ENCODE data around the gene CARMIL3. TPM values are rescaled to one million over a fixed set of nuclear protein-coding genes. Genes with fewer than 3 reads are reported as not detected.

The CARMIL3 gene
- total RNA-seq, 1 experiment from 2014 or later = 0.05 TPM

DNA sequence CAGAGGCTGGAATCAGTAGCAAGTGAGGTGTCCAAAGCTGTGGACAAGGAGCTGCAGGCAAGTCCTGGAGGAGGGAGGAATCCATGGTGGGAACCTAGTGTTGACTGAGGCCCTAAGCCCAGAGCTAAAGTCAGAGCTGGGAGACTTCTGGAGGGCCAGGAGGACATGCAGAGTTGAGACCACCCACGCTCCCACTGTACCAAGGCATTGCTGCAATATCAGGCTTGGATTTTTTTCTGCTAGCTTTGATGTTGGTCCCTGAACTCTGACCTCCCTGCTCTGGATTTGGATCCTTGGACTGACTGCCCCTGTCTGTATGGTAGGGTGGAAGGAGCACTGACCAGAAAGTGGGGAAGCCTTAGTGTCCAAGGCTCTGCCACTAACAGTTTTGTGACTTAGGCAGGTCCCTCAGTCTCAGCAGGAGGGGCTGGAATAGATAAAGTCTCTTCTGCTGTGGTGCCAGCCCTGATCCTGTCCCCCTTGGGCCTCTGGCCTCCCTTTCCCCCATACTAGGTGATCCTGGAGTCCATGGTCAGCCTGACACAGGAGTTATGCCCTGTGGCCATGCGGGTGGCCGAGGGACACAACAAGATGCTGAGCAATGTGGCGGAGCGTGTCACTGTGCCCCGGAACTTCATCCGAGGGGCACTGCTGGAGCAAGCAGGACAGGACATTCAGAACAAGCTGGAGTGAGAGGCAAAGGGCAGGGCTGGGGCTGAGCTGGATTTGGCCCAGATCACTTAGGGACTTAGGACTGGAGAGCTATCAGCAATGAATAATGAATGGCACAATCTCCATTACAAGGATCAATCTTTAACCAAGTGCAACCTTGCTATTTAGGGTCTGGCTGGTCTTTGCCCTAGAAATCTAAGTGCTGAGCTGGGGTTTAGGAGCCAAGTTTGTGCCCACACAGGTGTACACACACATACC, 9.4 kb downstream of the CARMIL3 start:
- no peak for DNase-seq (ENCODE audit: low spot score)

DNA sequence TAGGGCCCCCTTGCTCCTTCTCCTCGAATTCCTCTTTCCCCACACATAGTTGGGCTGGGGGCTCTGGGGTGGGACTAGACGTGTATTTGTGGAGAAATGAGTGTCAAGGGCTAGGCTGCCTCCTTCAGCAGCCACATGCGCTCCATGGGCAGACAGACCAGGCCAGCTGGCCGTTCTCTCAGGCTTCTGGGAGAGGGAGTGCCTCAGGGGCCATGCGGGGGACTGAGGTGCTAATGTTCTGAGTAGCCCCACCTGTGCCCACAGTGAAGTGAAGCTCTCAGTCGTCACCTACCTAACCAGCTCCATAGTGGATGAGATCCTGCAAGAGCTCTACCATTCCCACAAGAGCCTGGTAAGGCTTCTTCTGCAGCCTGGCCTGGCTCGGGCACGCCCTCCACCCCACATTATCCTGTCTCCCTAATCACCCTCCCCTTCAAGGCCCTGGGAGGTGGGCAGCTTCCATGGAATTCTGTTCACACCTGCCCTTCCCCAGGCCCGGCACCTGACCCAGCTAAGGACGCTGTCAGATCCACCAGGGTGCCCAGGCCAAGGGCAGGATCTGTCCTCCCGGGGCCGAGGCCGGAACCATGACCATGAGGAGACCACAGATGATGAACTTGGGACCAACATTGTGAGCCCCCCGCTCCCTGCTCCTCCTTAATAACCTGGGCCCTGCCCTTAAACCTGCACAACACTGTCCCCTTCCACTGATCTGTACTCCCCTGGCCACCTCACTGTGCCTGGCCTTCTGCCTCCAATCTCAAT, 10.6 kb downstream of the CARMIL3 start:
- no peak for DNase-seq (ENCODE audit: low spot score)

- DNase-seq (ENCODE audit: low spot score) = no peak
Observed at GRCh38 chr14:24063263-24063836, 11.5 kb downstream of the CARMIL3 start.

DNA sequence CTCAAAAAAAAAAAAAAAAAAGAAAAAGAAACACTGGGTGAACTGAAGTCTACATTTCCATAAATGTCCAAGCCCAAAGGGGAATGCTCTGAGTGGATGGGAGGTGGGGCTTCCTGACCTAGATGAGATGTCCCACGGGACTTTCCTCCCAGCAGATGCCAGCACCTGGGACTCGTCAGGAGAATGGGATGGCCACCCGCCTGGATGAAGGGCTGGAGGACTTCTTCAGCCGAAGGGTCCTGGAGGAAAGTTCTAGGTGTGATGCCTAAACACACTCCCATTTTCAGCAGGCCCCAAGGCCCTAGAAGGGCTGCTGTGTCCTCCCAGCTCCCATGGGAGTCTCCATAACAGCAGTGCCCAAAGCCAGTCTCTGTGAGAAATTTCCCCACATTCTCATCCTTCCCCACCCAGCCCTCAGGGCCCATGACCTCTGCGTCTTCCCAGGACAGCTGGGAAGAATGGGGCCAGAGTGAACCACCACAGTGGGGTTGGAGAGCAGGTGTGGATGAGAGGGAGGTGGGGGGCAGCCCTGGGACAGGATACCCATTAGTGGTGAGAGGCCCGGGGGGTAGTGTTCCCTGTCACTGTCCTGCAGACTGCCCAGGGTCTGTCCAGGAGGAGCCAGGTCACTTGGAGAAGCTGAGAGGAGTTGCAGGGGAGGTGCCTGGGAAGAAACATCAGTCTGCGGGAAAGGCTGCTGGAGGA, 12.4 kb downstream of the CARMIL3 start:
- no peak for DNase-seq (ENCODE audit: low spot score)

- DNase-seq (ENCODE audit: low spot score) = no peak
Observed at GRCh38 chr14:24064856-24065255, 13.0 kb downstream of the CARMIL3 start.

DNA sequence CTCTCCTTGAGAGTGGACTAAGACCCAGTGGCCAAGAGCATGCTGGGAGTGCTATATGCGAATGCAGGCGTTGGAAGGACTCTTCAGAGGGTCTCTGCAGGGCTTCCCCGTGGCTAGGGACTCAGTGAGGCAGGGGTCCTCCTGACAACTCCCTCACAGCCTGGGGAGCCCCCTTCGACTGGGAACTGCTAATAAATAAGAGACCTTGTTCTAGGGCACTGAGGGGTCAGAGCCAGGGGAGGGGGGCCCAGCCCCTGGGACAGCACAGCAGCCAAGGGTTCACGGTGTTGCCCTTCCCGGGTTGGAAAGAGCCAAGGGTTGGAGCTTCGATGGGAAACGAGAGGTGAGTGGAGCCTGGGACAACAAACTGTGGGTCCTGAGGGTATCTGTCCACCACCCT, 13.6 kb downstream of the CARMIL3 start:
- no peak for DNase-seq (ENCODE audit: low spot score)

DNA sequence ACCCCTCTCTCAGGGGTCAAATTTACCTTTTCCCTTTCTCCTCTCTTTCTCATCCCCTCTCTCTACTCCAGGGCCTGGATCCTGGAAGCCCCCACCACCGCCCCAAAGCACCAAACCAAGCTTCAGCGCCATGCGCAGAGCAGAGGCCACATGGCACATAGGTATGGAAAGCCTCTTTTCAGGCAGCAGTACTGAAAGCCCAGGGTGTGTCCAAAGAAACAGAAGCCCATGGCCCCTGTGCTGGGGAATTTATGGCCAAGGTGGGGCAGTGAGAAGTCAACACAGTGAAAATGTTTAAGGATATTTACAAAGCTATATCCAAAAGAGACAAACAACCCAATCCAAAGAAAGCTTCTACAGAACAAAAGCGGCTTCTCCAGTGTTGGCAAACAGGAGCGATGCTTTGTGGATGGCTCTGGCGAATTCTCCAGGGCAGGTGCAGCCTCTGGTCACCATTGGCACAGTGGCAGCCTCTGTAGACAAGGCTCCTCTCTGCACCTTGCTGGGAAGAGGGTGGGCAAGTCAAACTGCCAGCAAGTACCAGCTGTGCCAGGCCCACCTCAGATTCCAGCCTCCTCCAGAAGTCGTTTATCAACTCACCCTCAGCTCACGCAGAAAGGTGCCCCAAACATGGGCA, 14.8 kb downstream of the CARMIL3 start:
- DNase-seq (ENCODE audit: low spot score) = no peak

- DNase-seq (ENCODE audit: low spot score) = no peak
Observed at GRCh38 chr14:24067133-24068082, 15.6 kb downstream of the CARMIL3 start.

DNA sequence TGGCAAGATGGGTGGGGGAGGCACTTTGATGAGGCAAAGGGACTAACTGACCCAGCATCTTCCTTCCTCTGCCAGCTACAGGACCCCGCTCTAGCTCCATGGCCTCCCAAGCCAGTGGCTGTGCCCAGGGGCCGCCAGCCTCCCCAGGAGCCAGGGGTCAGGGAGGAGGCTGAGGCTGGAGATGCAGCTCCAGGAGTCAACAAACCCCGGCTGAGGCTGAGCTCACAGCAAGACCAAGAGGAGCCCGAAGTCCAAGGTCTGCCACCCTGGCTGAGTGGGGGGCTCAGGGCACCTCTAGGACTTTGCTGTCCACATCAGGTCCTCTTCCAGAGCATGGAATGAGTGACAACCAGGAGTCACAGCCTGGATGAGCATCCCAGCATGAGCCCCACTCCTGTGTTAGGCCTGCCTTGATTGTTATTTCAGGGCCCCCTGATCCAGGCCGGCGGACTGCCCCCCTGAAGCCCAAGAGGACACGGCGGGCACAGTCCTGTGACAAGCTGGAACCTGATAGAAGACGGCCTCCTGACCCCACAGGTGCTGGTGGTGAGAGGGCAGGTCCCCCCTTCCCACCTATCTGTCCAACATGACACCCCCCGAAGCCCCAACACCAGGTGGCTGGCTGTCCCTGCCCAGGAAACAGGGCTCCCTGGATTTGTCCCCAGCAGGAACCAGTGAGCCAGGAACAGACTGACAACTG, 17.1 kb downstream of the CARMIL3 start:
- no peak for DNase-seq (ENCODE audit: low spot score)

- DNase-seq (ENCODE audit: low spot score) = no peak
Observed at GRCh38 chr14:24069411-24069735, 17.6 kb downstream of the CARMIL3 start.

GRCh38 chr14:24070285-24071143, 18.7 kb downstream of the CARMIL3 start:
- no peak for DNase-seq (ENCODE audit: low spot score)

DNA sequence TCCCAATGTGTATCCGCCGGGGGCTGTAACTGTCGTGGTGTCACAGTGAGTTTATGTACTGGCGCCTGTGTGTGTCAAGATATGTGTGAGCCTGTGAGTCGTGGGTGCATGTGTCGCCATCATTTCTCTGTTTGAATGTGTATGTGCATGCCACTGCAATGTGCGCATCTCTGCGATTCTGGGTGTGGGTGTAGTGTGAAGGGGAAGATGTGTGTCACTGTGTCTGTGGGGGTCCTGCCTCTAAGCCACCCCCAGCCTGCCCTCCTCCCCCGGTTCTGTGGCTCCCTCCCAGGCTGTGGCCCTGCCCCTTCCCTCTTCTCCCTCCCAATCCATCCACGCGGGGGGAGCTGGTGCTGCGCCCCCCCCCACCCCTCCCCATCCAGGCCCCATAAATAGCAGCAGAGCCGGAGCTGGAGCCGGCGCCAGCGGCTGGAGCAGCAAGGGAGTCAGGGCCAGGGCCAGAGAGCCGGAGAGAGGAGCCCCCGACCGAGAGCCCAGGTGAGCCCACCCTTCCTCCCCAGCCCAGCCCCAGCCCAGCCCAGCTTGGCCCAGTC, 19.4 kb downstream of the CARMIL3 start, which contains the start of gene CPNE6:
Gene CPNE6 (plus strand): TSS at position 419 of the 554 bp plus-strand sequence. CDS start 1,375 bp downstream, outside the sequence.
- DNase-seq (ENCODE audit: low spot score) = no peak

DNA sequence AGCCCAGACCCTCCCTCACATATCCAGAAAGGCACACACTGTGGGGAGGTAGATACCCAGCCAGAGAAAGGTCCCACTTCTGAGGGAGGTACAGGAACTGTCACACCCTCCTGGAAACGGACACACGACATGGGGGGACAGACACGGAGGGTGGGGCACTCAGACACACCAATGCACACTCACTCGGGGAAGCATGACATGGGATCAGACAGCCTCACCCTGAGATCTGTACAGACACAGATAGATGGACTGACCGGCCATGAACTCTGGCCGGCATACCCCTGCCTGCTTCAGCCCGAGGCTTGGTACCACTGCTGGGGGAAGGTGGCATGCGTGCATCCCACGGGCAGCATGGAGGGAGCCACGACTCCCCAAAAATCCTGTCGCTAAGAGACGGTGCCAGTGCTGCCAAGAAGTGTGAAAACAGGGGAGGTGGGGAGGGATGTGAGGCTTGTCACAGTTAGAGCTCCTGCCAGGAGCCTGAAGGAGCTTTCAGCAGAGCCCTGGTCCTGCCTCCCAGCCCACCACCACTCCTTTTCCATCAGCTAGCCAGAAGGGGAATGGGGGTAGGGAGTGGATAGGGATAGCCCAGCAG, 20.1 kb downstream of the CARMIL3 start:
- no peak for DNase-seq (ENCODE audit: low spot score)

- DNase-seq (ENCODE audit: low spot score) = no peak
Observed at GRCh38 chr14:24072436-24072835, 20.6 kb downstream of the CARMIL3 start.

DNA sequence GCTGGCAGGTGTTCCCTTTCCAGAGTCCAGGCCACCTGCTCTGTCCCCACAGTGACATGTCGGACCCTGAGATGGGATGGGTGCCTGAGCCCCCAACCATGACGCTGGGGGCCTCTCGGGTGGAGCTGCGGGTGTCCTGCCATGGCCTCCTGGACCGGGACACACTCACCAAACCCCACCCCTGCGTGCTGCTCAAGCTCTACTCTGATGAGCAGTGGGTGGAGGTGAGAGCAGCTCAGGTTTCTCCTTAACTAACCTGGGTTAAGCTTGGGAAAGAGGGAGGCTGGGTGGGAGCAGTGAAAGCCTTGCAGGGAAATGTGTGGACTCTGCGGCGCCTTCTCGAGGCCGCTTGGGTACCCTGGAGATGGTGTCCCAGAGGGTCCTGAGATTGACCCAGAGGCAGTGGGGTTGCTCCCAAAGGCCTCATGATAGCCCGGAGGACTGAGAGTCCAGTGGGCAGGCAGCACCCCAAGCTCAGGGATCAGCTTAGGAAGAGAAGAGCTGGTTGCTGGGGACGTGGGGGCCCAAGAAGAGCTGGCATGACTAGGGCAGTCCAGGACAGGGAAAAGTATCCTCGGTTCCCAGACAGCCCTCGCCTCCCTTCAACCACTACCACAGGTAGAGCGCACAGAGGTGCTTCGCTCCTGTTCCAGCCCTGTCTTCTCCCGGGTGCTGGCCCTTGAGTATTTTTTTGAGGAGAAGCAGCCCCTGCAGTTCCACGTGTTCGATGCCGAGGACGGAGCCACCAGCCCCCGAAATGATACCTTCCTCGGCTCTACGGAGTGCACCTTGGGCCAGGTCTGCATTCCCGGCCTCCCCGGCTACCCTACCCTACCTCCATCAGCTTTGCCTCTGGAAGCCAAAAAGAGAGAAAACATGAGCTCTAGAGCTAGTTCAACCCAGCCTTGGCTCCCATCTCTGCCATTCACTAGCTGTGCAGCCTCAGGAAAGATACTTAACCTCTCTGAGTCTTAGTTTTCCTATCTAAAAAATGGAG, 21.4 kb downstream of the CARMIL3 start:
- DNase-seq (ENCODE audit: low spot score) = no peak

GRCh38 chr14:24074625-24075484, 23.0 kb downstream of the CARMIL3 start:
- no peak for DNase-seq (ENCODE audit: low spot score)
